ENCODE data around the gene FOXA1.

Gene FOXA1

DNA sequence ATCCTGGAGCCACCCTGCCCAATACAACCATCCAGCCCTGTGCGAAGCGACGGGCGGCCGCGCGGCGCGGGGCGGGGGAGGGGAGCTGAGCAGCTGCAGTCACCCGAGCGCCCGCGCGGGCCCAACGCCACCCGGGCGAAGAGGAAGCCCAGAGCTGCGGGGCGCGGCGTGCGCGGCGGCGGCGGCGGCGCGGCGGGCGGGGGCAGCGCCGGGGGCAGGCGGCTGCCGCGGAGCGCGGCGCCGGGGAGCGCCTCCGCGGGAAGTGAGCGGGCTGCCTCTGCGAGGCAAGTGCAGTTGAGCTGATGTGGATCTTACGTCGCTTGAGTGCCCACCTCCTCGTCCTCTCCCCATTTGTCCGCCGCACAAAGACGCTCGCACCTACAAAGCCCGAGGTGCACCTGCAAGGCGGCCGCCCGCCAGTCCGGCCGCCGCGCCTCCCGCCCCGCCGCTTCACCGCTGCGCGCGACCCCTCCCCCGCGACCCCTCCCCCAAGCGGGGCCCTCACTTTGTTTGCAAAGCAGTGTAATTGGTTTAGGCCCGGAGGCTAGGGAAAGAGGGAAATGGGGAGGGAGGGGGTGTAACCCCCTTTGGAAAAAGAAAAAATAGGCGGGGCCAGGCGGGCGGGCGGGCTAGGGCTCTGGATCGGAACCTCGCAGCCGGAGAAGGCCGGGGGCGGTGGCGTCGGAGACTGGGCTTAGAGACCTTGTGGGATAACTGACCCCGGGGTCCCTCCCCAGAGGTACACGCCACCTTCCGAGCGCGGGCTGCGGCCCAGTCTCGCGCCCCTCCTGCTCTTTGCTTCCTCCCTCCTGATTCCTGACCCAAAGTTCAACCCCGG is at the start of gene FOXA1, which contains the start of gene TTC6:
TSS of gene FOXA1 (minus strand) at position 279 of the 838 bp plus-strand sequence. CDS start at position 2, 277 bp downstream.
TSS of gene TTC6 (plus strand) at position 659 of the 838 bp plus-strand sequence. CDS start 26,436 bp downstream, outside the sequence.
- DNase-seq (ENCODE audit: insufficient read length, low spot score) (no peak), FAIRE-seq (no peak)

DNA sequence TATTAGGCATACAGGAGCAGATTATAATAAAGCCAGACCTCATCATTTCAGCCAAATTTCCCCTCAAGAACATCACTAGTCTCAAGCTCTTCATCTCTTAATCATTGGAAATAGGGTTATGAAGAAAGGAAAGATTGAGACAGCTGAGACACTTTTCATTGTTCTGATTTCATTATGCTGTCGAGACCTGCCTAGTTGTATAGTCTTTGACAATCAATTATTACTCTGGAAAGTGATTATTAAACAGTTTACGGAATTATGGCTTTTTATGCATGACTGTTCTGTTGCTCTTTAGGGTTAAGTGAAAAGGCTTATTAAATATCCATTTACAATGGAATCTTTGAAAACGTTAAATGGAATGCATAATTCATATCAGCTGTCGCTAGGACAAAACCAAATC is 48.7 kb upstream of the FOXA1 start:
- DNase-seq (ENCODE audit: insufficient read length, low spot score) (no peak), FAIRE-seq (no peak)

DNA sequence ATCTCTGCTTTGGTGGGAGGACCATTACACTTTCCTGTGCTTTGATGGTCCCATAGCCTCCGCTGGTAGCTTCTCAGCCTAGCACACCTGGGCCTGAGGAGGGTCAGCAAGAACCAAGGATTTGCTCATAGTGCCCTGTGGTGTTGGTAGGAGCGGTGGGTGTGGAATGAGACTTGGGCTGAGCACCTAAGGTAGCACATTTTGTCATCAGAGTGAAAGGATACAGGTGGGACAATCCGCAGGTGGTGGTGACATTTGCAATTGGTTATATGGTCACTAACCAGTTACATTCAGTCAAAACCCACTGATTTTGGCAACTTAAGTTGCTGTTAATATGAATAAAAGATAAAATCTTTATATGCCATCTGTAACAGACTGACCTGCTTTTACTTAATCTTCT is 47.1 kb upstream of the FOXA1 start:
- DNase-seq (ENCODE audit: insufficient read length, low spot score): no peak
- FAIRE-seq: no peak

DNA sequence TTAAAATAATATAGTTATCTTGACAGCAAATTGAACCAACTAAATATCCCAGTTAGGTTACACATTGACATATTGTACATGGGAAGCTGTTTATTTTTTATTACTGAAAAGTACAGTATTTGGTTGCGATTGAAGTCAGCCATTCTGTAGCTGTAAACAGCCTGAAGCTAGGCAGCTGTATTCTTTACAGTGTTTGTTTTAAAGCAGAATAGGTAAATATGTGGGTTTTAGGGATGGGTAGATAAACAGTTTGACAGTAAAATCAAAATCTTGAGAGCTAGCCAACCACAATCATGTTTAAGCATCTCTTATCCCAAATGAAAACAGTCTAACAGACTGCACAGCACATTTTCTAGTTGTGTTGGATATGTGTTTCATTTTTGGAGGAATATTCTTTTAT is 46.1 kb upstream of the FOXA1 start:
- DNase-seq (ENCODE audit: insufficient read length, low spot score) (no peak), FAIRE-seq (no peak)

DNA sequence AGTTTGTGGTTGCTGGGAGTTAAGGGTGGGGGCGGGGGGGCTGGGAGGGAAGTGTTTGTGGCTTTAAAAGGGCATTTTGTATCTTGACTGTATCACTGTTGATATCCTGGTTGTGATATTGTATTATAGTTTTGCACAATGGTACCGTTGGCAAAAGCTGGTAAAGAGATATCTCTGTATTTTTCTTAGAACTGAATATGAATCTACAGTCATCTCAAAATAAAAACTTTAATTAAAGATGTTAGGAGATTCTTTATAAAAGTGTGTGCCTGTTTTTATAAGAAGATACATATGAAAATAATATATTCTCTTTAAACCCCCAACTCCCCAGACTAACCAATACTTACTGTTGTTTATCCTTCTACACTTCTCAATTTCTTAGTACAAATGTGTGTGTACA is 43.5 kb upstream of the FOXA1 start:
- DNase-seq (ENCODE audit: insufficient read length, low spot score) (no peak), FAIRE-seq (no peak)

DNA sequence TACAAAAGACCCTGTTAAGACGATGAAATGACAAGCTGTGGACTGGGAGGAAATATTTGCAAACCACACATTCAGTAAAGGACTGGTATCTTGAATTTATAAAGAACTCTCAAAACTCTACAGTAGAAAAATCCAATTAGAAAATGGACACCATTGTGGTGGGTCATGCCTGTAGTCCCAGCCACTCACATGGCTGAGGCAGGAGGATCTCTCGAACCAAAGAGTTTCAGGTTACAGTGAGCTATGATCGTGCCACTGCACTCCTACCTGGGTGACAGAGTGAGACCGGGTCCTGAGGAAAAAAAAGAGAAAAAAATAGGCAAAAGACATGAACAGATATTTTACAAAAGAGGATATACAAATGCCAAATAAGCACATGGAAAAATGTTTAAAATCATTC is 42.3 kb upstream of the FOXA1 start:
- FAIRE-seq (no peak), DNase-seq (ENCODE audit: insufficient read length, low spot score) (no peak)

DNA sequence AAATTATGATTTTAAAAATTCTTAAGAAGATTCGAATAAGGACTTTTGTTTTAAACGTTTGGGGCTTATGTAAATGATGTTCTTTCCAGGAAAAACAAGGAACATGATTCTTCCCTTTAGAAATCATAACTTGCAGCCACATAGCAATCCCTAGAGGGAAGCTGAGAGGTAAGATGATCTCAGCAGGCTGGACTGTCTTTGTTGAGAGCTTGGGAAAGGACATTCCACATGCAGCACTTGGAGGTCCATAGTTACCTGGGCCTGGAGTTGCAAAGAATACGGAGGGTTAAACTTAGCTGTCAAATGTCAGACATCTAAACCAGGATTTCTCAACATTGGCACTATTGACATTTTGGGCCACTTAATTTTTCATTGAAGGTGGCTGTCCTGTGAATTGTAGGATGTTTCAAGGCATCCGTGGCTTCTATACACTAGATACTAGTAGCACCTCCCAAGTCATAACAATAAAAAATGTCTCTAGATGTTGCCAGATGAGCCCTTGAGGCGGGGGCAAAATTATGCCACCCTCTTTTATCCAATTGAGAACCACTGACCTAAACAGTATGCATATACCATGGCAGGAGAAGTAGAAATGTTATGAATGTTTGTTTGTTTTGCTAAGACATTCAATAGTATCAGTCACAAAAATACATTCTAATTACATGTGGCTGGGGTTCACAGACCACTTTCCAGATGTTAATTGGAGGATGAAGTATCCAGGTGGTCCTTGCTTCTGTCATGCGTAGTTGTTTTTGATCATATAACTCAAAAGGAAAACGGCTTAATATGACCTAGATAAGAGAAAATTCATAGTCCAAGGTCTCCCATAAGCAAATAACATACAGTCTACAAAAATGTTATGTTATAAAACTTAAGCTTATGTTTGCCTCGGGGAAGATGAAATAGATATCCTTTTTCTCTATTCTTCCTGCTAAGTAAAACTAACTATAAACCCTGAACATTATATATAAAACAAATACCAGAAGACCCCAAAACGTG is 30.8 kb upstream of the FOXA1 start:
- FAIRE-seq: no peak
- no peak for DNase-seq (ENCODE audit: insufficient read length, low spot score)

DNA sequence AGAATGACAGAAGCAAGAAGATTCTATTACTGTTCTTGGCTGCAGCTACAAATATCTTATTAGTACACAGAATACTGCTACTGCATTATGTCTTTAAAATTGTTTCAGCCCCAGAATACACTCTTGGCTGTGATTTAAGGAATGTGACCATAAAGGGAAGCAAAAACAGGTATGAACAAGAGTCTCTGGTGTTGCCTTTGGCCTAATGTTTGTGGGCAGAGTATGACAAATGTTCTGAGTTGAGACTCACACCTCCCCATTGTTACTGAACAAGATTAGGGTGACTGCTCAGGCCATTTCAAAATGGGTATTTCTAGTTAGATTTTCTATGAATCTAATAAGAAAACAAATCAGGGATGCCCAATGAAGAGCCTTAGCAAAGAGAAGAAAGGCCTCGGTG is 28.9 kb upstream of the FOXA1 start:
- FAIRE-seq (no peak), DNase-seq (ENCODE audit: insufficient read length, low spot score) (no peak)

DNA sequence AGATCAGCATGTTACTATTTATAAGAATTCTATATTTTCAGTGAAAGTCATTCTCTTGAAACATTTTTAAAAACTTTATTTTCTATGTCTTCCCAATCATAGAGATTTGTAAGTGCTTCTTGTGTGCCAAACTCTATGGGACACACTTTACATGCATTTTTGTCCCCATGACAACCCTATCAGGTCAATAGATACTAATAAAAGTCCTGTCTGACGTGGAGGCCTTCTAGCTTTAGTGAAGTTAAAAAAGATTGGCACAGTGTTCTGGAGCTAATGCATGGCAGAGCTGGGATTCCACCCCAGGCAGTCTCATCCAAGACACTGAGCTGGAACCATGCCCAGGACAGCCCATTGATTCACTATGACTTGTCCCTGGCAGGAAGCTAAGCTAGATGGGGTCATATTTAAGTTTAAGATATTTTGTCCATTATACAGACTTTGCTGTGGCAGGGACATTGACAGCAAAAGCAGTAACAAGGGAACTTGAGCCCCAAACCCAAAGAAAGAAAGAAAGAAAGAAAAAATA is 28.4 kb upstream of the FOXA1 start:
- FAIRE-seq (no peak), DNase-seq (ENCODE audit: insufficient read length, low spot score) (no peak)

DNA sequence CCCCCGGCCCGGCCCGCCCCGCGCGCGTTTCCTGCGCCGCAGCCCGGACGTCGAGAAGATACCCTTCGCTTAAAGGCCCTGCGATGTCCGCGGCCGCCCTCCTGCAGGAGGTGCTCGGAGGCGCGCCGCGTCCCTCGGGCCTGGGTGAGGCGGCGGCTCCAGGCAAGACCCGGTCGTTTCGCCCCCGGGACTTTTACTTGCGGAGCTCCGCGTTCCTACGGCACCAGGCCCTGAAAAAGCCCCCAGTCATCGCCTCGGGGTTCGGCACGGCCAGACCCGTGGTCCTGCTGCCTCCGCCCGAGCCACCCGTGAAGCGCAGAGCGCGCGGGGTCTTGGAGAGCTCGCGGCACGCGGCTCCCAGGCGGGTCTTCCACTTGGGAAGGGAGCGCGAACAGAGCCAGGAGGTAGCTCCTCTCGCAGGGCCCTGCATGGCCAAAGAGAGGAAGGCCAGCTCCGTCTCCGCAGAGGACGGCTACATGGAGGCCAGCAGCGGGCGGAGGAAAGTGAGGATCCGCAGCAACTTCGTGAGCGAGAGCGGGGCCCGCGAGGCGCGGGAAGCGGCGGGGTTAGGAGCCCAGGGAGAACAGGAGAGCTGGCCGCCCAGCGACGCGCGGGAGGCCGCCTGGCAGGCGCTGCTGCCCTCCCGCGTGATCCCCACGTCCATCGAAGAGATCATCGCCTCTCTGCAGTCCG is 27.3 kb upstream of the FOXA1 start:
- no peak for DNase-seq (ENCODE audit: insufficient read length, low spot score)
- FAIRE-seq: no peak

DNA sequence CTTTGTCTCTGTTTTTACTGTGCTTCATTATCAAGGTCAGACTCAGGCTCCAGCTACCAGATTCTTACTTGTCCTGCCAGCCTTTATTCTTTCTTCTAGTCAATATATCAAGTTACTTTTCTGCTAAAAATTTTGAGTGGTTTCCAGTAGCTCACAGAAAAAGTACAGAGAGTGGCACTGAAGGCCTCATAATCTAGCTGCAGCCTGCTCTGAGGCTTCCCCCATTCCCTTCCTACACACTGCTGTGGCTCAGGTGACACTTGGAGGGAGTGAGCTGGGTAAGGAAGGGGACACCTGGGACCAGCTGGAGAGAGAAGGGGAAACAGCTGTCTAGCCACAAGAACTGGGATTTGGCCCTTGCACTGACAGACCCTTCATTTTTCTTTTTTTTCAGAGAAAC is 25.8 kb upstream of the FOXA1 start:
- FAIRE-seq: no peak
- no peak for DNase-seq (ENCODE audit: insufficient read length, low spot score)

DNA sequence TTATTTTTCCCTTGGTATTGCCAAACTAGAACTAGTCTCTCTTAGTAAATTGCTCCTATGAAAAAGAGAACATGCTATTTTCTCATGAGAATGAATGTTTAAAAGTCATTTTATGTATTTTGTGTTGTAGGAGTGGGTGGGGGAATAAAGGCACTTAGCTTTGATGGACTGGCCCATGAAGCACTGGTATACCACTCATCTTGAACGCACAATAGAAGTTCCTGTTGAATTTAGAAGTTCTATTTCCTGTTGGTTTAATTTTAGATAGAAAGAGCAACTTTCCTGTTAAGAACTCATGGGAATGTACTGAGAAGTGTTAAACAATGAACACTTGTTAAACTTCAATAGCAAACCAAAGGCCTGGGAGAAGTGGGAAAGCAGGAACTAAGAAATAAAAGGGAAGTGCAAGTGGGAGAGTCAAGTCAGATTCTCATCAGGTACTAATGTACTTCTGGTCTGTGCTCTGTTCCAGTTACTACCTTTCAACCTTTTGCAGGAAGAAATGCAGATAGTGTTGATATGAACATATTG is 23.5 kb upstream of the FOXA1 start:
- FAIRE-seq: no peak
- DNase-seq (ENCODE audit: insufficient read length, low spot score): no peak

DNA sequence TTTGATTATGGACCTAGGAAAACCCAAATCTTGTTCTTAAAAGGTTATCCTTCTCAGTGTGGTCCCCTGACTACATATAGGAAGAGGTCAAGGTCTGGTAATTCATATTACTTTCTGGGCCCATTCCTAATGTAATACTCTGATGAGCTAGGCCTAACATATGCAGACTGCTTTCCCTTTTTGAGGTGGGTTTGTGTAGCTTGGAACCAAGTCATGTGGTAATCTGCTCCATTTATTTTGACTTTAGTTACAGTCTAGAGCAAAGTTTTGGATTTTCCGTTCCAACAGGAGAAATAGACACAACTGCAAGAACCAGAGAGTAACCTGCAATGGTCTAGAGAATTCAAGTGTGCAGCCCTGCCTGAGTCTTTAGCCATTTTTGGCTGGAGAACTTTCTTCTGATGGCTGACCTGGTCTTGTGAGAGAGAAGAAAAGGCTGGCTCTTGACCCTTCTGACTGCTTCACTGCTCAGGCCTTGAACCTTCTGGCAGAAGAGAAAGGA is 22.9 kb upstream of the FOXA1 start:
- no peak for DNase-seq (ENCODE audit: insufficient read length, low spot score)
- FAIRE-seq: no peak

DNA sequence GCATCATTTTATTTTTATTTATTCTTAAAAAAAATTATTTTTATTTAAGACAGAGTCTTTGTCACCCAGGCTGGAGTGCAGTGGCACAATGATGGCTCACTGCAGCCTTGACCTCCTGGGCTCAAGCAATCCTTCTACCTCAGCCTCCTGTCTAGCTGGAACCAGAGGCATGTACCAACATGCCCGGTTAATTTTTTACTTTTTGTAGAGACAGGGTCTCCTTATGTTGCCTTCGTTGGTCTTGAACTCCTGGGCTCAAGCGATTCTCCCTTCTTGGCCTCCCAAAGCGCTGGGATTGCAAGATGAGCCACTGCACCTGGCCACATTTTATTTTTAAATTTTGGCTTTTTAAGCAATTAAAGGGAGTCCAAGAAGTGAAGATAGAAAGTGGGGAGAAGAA is 21.8 kb upstream of the FOXA1 start:
- FAIRE-seq: no peak
- no peak for DNase-seq (ENCODE audit: insufficient read length, low spot score)

DNA sequence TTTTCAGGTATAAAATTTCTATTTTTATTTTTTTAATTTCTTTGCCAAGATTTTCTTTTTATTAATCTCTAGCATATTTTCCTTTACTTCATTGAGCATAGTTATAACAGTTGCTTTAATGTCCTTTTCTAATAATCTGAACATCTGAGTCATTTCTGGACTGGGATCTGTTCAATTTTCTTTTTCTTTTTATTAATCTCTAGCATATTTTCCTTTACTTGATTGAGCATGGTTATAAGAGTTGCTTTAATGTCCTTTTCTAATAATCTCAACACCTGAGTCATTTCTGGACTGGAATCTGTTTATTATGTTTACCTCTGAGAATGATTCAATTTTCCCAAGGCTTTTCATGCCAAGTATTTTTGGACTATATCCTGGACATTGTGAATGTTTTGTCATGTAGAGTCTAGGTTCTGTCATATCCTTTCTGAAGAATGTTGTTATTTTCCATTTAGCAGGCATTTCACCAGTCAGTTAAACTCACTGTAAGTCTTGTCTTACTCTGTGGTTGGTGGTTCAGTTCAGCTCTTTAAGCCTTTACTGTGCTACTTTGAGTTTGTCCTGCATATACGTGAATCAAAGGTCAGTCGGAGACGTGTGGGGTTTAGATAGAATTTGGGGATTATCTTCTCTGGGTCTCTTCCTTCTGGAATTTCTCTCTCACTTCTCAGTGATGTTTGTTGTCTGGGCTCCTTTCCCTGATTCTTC is 20.7 kb upstream of the FOXA1 start:
- FAIRE-seq (no peak), DNase-seq (ENCODE audit: insufficient read length, low spot score) (no peak)

DNA sequence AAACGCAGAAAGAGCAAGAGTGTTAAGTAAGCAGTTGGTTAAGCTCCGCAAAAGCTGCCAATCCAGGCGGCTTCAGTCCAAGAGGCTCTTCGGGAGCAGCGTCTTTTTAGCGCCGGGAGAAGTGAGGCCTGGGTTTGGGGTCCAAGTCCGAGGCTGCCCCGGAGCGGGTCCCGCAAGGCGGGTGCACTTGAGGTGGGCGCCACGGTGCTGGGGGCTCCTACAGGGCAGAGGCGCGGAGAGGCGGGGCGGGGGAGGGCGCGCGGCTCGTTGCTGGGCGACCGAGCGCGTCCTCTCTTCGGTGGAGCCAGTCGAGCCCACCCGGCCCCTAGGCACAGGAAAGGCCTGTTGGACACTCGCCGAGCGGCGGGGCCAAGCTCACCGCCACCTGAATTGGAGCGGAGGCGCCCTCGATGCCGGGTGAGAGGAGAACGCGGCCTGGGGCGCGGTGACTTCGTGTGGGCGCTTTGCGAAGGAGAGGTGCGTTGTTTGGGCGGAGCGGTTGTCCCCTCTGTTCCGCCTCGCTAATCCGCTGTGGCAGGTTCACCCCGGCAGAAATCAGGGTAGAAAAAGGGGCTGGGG is 16.0 kb upstream of the FOXA1 start:
- no peak for FAIRE-seq
- DNase-seq (ENCODE audit: insufficient read length, low spot score): no peak

DNA sequence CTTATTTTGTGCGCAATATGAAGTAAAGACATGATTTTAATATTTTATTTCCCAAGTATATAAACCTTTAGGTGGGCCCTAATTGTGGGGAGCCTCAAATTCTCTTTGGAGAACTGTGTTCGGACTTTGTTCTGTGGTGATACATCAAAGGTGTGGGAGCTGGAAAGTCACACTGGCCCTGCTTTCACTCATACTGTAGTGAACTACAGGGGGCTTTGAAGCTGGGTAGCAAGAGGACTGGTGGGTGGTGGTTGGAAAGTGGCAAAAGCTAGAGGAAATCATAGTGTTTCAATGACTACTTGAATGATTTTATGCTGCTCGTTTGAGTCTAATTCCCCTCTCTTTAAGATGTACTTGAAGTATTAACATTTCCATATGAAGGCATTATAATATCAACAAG is 13.6 kb upstream of the FOXA1 start:
- FAIRE-seq (no peak), DNase-seq (ENCODE audit: insufficient read length, low spot score) (no peak)

DNA sequence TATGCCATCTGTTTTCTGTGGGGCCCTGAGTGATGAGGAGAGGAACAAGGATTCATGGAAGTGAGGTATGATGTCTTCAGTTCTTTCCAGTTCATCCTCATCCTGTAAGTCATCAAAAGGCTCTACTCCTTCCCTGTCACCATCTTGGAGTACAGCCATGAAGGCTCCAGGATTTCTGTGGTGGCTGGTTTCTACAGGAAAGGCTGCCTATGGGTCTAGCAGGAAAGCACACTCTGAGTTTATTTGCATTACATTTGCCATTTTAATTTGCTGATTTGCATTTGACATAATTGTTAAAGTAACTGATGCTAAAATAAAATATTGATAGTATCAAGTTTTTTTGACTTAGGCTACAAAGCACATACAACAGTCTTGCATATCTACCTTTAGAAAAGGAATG is 11.6 kb upstream of the FOXA1 start:
- no peak for FAIRE-seq
- no peak for DNase-seq (ENCODE audit: insufficient read length, low spot score)

DNA sequence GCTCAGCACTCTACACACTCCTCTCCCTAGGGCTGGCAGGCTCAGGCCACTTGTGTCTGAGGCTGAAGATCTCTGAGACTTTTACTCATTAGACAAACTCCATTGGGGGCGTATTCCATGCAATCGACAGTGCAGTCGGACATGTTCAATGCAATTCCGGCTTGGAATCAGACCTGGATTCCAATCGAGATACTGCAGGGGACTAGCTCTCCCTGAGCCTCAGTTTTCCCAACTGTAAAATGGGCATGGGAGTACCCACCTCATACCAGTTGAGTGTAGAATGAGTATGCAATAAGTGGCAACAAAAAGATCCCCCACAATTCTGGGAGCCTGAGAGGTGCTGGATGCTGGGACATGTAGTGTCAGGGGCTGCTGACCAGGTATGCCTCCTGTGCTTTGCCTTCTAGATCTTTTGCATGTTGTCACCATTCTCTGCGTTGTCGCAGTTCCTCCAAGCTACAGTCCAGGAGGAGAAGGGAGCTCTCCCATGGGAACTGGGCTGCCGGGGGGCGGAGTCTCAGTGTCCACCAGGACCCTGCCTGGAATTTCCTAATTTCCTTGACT is 8.7 kb upstream of the FOXA1 start:
- no peak for DNase-seq (ENCODE audit: insufficient read length, low spot score)
- no peak for FAIRE-seq
